ENCODE results near the gene EDN2. TPM values are rescaled to one million over a fixed set of nuclear protein-coding genes. Genes with fewer than 3 reads are reported as not detected.

The EDN2 gene
- total RNA-seq, 5 donors from 2014 or later (not counting 1 experiment from before 2014, with no cell fraction given) = not detected

- Mint-ChIP-seq H3K27me3 (peaks cover 19 to 30% of the 10 kb centered on the region in 2 donors), H3K27ac (no peak overlapping the region), H3K9me3 (no peaks in the 10 kb centered on the region), H3K4me3 (no peak overlapping the region), H3K4me1 (no peaks in the 10 kb centered on the region), H3K36me3 (no peaks in the 10 kb centered on the region)
- WGBS (ENCODE audit: insufficient coverage) = no CpG with 5 or more reads among the region's 5 CpGs
- Histone ChIP-seq H3K4me3 (ENCODE audit: control insufficient read depth in 1 of 2, extremely low read depth in 1 of 2, low read length in 1 of 2) (no peak overlapping the region), H3K27ac (ENCODE audit: low read length) (no peak overlapping the region), H3K4me1 (ENCODE audit: control insufficient read depth in 1 of 2, extremely low read depth in 1 of 2, insufficient read depth in 2 of 2, low read length in 2 of 2) (no peaks in the 10 kb centered on the region), H3K9me3 (no peaks in the 10 kb centered on the region), H3K36me3 (ENCODE audit: control insufficient read depth in 2 of 2, extremely low read depth in 1 of 2, insufficient read depth in 1 of 2, low read length in 1 of 2) (no peaks in the 10 kb centered on the region), H3K27me3 (replicated peaks in 1 of 2; ENCODE audit: control insufficient read depth in 2 of 2, extremely low read depth in 1 of 2, insufficient read depth in 2 of 2, low read length in 1 of 2) (peaks cover 0 to 39% of the 10 kb centered on the region in 2 experiments)
- POLR2A ChIA-PET = no interaction called here
- ATAC-seq (replicated peaks in 1 of 4) (no peak), DNase-seq (no peak)
- CTCF ChIA-PET = no interaction called here
Measured at GRCh38 chr1:41436281-41437010, 48.0 kb downstream of the EDN2 start.

GRCh38 chr1:41435570-41436178 lies 48.8 kb downstream of the EDN2 start:
- Histone ChIP-seq H3K4me3 (ENCODE audit: control insufficient read depth in 1 of 2, extremely low read depth in 1 of 2, low read length in 1 of 2) (no peak overlapping the region), H3K27ac (ENCODE audit: low read length) (no peak overlapping the region), H3K27me3 (replicated peaks in 1 of 2; ENCODE audit: control insufficient read depth in 2 of 2, extremely low read depth in 1 of 2, insufficient read depth in 2 of 2, low read length in 1 of 2) (peaks cover 0 to 46% of the 10 kb centered on the region in 2 experiments), H3K9me3 (no peaks in the 10 kb centered on the region), H3K36me3 (ENCODE audit: control insufficient read depth in 2 of 2, extremely low read depth in 1 of 2, insufficient read depth in 1 of 2, low read length in 1 of 2) (no peaks in the 10 kb centered on the region), H3K4me1 (ENCODE audit: control insufficient read depth in 1 of 2, extremely low read depth in 1 of 2, insufficient read depth in 2 of 2, low read length in 2 of 2) (no peaks in the 10 kb centered on the region)
- Mint-ChIP-seq H3K9me3 (no peaks in the 10 kb centered on the region), H3K36me3 (no peaks in the 10 kb centered on the region), H3K27ac (no peak overlapping the region), H3K27me3 (peaks cover 21 to 30% of the 10 kb centered on the region in 2 donors), H3K4me1 (no peaks in the 10 kb centered on the region), H3K4me3 (no peak overlapping the region)
- 65% methylated on average over 8 of the region's 15 CpGs for WGBS (ENCODE audit: insufficient coverage)
- ChIA-PET POLR2A (no interaction called here), CTCF (no interaction called here)
- DNase-seq (no peak), ATAC-seq (replicated peaks in 1 of 4) (no peak)

DNA sequence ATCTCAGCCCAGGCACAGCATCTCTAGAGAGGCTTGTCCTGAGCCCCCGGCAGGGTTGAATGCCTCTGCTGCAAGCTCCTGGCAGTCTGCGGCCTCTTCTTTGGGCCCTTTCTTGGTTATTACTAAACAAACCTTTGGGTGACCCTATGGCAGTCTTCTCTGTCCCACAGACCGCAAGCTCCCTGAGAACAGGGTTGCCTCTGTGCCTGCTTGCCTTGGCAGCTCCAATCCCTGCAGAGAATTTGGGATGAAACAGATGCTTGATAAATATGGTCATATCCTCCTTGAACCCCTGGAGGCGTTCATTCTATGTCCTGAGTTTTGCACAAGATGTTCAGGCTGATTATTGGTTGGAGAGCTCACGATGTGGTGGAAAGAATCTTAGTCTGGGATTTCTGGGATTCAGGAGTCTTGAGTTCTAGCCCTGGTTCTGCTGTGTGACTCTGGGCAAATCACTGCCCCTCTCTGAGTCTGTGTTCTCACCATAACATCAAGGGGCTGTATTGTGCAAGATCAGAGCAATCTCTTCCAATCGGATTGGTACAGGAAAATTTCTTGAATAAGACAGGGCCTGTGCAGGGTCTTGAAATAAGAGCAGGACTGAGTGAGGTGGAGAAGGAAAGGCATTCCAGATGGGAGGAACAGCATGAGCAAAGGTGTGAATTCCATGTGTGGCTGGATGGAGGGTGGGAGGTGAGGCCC lies 49.6 kb downstream of the EDN2 start:
- Histone ChIP-seq H3K4me1 (ENCODE audit: control insufficient read depth in 1 of 2, extremely low read depth in 1 of 2, insufficient read depth in 2 of 2, low read length in 2 of 2) (no peaks in the 10 kb centered on the region), H3K27me3 (replicated peaks in 1 of 2; ENCODE audit: control insufficient read depth in 2 of 2, extremely low read depth in 1 of 2, insufficient read depth in 2 of 2, low read length in 1 of 2) (peaks cover 0 to 47% of the 10 kb centered on the region in 2 experiments), H3K36me3 (ENCODE audit: control insufficient read depth in 2 of 2, extremely low read depth in 1 of 2, insufficient read depth in 1 of 2, low read length in 1 of 2) (no peaks in the 10 kb centered on the region), H3K4me3 (ENCODE audit: control insufficient read depth in 1 of 2, extremely low read depth in 1 of 2, low read length in 1 of 2) (no peak overlapping the region), H3K27ac (ENCODE audit: low read length) (no peak overlapping the region), H3K9me3 (no peaks in the 10 kb centered on the region)
- Mint-ChIP-seq H3K9me3 (no peaks in the 10 kb centered on the region), H3K27me3 (peaks cover 21 to 30% of the 10 kb centered on the region in 2 donors), H3K4me3 (no peak overlapping the region), H3K4me1 (no peaks in the 10 kb centered on the region), H3K36me3 (no peaks in the 10 kb centered on the region), H3K27ac (no peak overlapping the region)
- no peak for DNase-seq
- WGBS (ENCODE audit: insufficient coverage) = 85% methylated on average over 6 of the region's 6 CpGs
- ATAC-seq (replicated peaks in 1 of 4) = no peak
- ChIA-PET POLR2A (interaction anchor here in 1 of 2 donors (0.6 kb wide), 1 partner anchor 1017 kb away, joined by 3 read pairs; no protein-coding TSS in a partner anchor), CTCF (interaction anchor here in 1 of 2 donors (0.6 kb wide), 1 partner anchor 1053 kb away, joined by 3 read pairs; no protein-coding TSS in a partner anchor)

DNA sequence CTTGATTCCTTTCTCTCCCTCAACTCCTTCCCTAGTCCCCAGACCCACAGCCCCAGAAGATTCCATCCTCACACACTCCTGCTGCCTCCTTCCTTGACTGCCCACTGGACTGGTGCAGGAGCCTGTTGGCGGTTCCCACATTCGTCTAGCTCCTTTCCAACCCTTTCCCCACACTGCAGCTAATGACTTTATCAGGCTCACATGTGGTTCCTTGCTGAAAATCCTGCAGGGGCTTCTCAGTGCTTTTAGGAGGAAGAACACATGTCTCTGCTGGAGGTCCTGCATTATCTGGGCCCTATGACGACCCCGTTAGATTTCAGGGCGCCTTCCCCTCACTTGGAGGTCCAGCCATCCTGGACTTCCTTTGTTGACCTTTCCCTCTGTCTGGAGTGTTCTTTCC lies 50.2 kb downstream of the EDN2 start:
- ATAC-seq (replicated peaks in 1 of 4) = no peak
- ChIA-PET POLR2A (interaction anchor here in 1 of 2 donors (0.6 kb wide), 1 partner anchor 1018 kb away, joined by 3 read pairs; no protein-coding TSS in a partner anchor), CTCF (no interaction called here)
- no peaks in the 10 kb centered on the region for H3K4me1 ChIP-seq (ENCODE audit: control insufficient read depth in 1 of 2, extremely low read depth in 1 of 2, insufficient read depth in 2 of 2, low read length in 2 of 2)
- no peak for DNase-seq
- H3K4me3 Mint-ChIP-seq = no peak overlapping the region
- no peak overlapping the region for H3K27ac ChIP-seq (ENCODE audit: low read length)
- WGBS (ENCODE audit: insufficient coverage) = 87% methylated on average over 5 of the region's 5 CpGs
- no peaks in the 10 kb centered on the region for H3K9me3 Mint-ChIP-seq
- H3K27ac Mint-ChIP-seq = no peak overlapping the region
- no peaks in the 10 kb centered on the region for H3K36me3 Mint-ChIP-seq
- H3K9me3 ChIP-seq = no peaks in the 10 kb centered on the region
- H3K36me3 ChIP-seq (ENCODE audit: control insufficient read depth in 2 of 2, extremely low read depth in 1 of 2, insufficient read depth in 1 of 2, low read length in 1 of 2) = no peaks in the 10 kb centered on the region
- H3K27me3 Mint-ChIP-seq = peaks cover 21 to 30% of the 10 kb centered on the region in 2 donors
- no peak overlapping the region for H3K4me3 ChIP-seq (ENCODE audit: control insufficient read depth in 1 of 2, extremely low read depth in 1 of 2, low read length in 1 of 2)
- peaks cover 0 to 47% of the 10 kb centered on the region in 2 experiments for H3K27me3 ChIP-seq (replicated peaks in 1 of 2; ENCODE audit: control insufficient read depth in 2 of 2, extremely low read depth in 1 of 2, insufficient read depth in 2 of 2, low read length in 1 of 2)
- H3K4me1 Mint-ChIP-seq = no peaks in the 10 kb centered on the region

DNA sequence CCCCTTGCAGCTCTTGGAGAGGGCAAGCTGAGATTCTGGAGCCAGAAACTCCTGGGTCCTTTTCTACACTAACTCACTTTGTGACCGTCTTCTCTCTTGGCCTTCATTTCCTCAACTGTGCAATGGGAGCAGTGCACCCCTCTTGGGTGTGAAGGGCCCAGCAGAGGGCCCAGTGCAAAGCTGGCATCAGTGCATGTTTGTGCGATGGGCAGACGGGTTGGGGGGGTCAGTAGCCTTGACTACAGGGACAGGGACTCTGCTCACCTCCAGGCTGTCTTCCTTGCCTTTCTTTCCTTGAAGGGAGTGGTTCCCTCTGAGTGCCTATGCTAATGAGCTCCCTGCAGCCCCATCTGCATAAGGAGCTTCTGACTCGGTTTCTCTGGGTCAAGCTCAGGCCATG lies 51.0 kb downstream of the EDN2 start:
- Histone ChIP-seq H3K36me3 (ENCODE audit: control insufficient read depth in 2 of 2, extremely low read depth in 1 of 2, insufficient read depth in 1 of 2, low read length in 1 of 2) (no peaks in the 10 kb centered on the region), H3K27ac (ENCODE audit: low read length) (no peak overlapping the region), H3K27me3 (replicated peaks in 1 of 2; ENCODE audit: control insufficient read depth in 2 of 2, extremely low read depth in 1 of 2, insufficient read depth in 2 of 2, low read length in 1 of 2) (peaks cover 0 to 47% of the 10 kb centered on the region in 2 experiments), H3K4me1 (ENCODE audit: control insufficient read depth in 1 of 2, extremely low read depth in 1 of 2, insufficient read depth in 2 of 2, low read length in 2 of 2) (no peaks in the 10 kb centered on the region), H3K4me3 (ENCODE audit: control insufficient read depth in 1 of 2, extremely low read depth in 1 of 2, low read length in 1 of 2) (no peak overlapping the region), H3K9me3 (no peaks in the 10 kb centered on the region)
- no peak overlapping the region for H3K27ac Mint-ChIP-seq
- CTCF ChIA-PET = no interaction called here
- WGBS (ENCODE audit: insufficient coverage) = 72% methylated on average over 3 of the region's 4 CpGs
- H3K4me3 Mint-ChIP-seq = no peak overlapping the region
- H3K4me1 Mint-ChIP-seq = no peaks in the 10 kb centered on the region
- ATAC-seq (replicated peaks in 1 of 4) (no peak), DNase-seq (no peak)
- H3K36me3 Mint-ChIP-seq = no peaks in the 10 kb centered on the region
- POLR2A ChIA-PET = no interaction called here
- no peaks in the 10 kb centered on the region for H3K9me3 Mint-ChIP-seq
- H3K27me3 Mint-ChIP-seq = peaks cover 23 to 37% of the 10 kb centered on the region in 2 donors

GRCh38 chr1:41432481-41433280 lies 51.8 kb downstream of the EDN2 start:
- DNase-seq (peak; percentile 6 to 67 (median 48)), ATAC-seq (replicated peaks in 1 of 4) (peak; percentile 45 to 75 (median 66))
- Histone ChIP-seq H3K9me3 (no peaks in the 10 kb centered on the region), H3K4me1 (ENCODE audit: control insufficient read depth in 1 of 2, extremely low read depth in 1 of 2, insufficient read depth in 2 of 2, low read length in 2 of 2) (no peaks in the 10 kb centered on the region), H3K4me3 (ENCODE audit: control insufficient read depth in 1 of 2, extremely low read depth in 1 of 2, low read length in 1 of 2) (no peak overlapping the region), H3K27ac (ENCODE audit: low read length) (no peak overlapping the region), H3K36me3 (ENCODE audit: control insufficient read depth in 2 of 2, extremely low read depth in 1 of 2, insufficient read depth in 1 of 2, low read length in 1 of 2) (no peaks in the 10 kb centered on the region), H3K27me3 (replicated peaks in 1 of 2; ENCODE audit: control insufficient read depth in 2 of 2, extremely low read depth in 1 of 2, insufficient read depth in 2 of 2, low read length in 1 of 2) (peaks cover 0 to 52% of the 10 kb centered on the region in 2 experiments)
- Mint-ChIP-seq H3K27me3 (peaks cover 26 to 41% of the 10 kb centered on the region in 2 donors), H3K27ac (no peak overlapping the region), H3K4me1 (no peaks in the 10 kb centered on the region), H3K36me3 (no peaks in the 10 kb centered on the region), H3K9me3 (no peaks in the 10 kb centered on the region), H3K4me3 (no peak overlapping the region)
- CTCF ChIA-PET = no interaction called here
- 56% methylated on average over 16 of the region's 17 CpGs for WGBS (ENCODE audit: insufficient coverage)
- POLR2A ChIA-PET = no interaction called here
